ENCODE data around the gene HYLS1. TPM values are rescaled to one million over a fixed set of nuclear protein-coding genes. Genes with fewer than 3 reads are reported as not detected.
A peak's percentile ranks its signal among the peaks of the same experiment; 100 is the strongest.

Gene HYLS1
- total RNA-seq, 1 experiment from 2014 or later = 8.1 TPM

- Mint-ChIP-seq H3K27me3 (ENCODE audit: low read depth) (peaks cover 17% of the 10 kb centered on the region), H3K4me3 (no peak overlapping the region), H3K36me3 (peaks cover 30% of the 10 kb centered on the region), H3K27ac (0 out of 2 replicates have a peak overlapping the region, but pooled peaks have one; percentile 39), H3K9me3 (peaks cover 3% of the 10 kb centered on the region; the same call in 1 of the 2 replicates), H3K4me1 (peaks cover 3% of the 10 kb centered on the region; the same call in 1 of the 2 replicates)
- ATAC-seq = no peak
- CTCF ChIA-PET = no interaction called here
- POLR2A ChIA-PET = no interaction called here
- DNase-seq (ENCODE audit: low spot score) = no peak
- no peak for TF ChIP-seq PRDM15 (CRISPR knock-in tag; IDR thresholded peaks at IDR 0.05)
- no peak for TF ChIP-seq OVOL2 (CRISPR knock-in tag; IDR thresholded peaks at IDR 0.05; ENCODE audit: borderline replicate concordance)
- no peak for TF ChIP-seq SOX15 (CRISPR knock-in tag; IDR thresholded peaks at IDR 0.05)
These were observed 3.1 kb downstream of the HYLS1 start for GRCh38 chr11:125890447-125891100.

GRCh38 chr11:125892071-125892470 is 4.6 kb downstream of the HYLS1 start:
- Mint-ChIP-seq H3K27ac (no peak overlapping the region), H3K4me3 (no peak overlapping the region), H3K9me3 (no peaks in the 10 kb centered on the region), H3K36me3 (peaks cover 26% of the 10 kb centered on the region), H3K27me3 (ENCODE audit: low read depth) (peaks cover 3% of the 10 kb centered on the region), H3K4me1 (peaks cover 3% of the 10 kb centered on the region; the same call in 1 of the 2 replicates)
- no peak for TF ChIP-seq SP1 (CRISPR knock-in tag; conservative IDR thresholded peaks at IDR 0.05)
- no peak for TF ChIP-seq HMGXB4 (CRISPR knock-in tag; IDR thresholded peaks at IDR 0.05)
- TF ChIP-seq ZNF138 (CRISPR knock-in tag; conservative IDR thresholded peaks at IDR 0.05) = no peak
- no peak for TF ChIP-seq ZNF232 (CRISPR knock-in tag; IDR thresholded peaks at IDR 0.05)
- no peak for TF ChIP-seq HMGA2 (CRISPR knock-in tag; IDR thresholded peaks at IDR 0.05)
- TF ChIP-seq ZNF317 (CRISPR knock-in tag; IDR thresholded peaks at IDR 0.05; ENCODE audit: borderline replicate concordance, low read depth) = no peak
- no peak for TF ChIP-seq NR1H2 (CRISPR knock-in tag; IDR thresholded peaks at IDR 0.05)
- TF ChIP-seq ATF1 (CRISPR knock-in tag; IDR thresholded peaks at IDR 0.05) = no peak
- no peak for TF ChIP-seq SMAD4 (CRISPR knock-in tag; IDR thresholded peaks at IDR 0.05)
- TF ChIP-seq SMAD3 (CRISPR knock-in tag; IDR thresholded peaks at IDR 0.05; ENCODE audit: borderline replicate concordance) = no peak
- no peak for TF ChIP-seq CREB1 (CRISPR knock-in tag; IDR thresholded peaks at IDR 0.05)
- no peak for TF ChIP-seq EMX1 (CRISPR knock-in tag; IDR thresholded peaks at IDR 0.05)
- TF ChIP-seq TEAD1 (CRISPR knock-in tag; IDR thresholded peaks at IDR 0.05) = no peak
- no peak for TF ChIP-seq TP53 (CRISPR knock-in tag; IDR thresholded peaks at IDR 0.05)
- ChIA-PET POLR2A (interaction anchor here (0.5 kb wide), 1 partner anchor 11 kb away, joined by 3 read pairs; the partner anchor contains the start of gene PUS3), CTCF (no interaction called here)
- DNase-seq (ENCODE audit: low spot score) = no peak
- ATAC-seq = no peak

GRCh38 chr11:125892994-125893393 is 5.5 kb downstream of the HYLS1 start:
- POLR2A ChIA-PET = no interaction called here

More at GRCh38 chr11:125892994-125893393, 5.5 kb downstream of the HYLS1 start:
- Mint-ChIP-seq H3K27ac (no peak overlapping the region), H3K4me1 (peaks cover 3% of the 10 kb centered on the region; the same call in 1 of the 2 replicates), H3K27me3 (ENCODE audit: low read depth) (no peaks in the 10 kb centered on the region; the same call in 1 of the 2 replicates), H3K36me3 (peaks cover 28% of the 10 kb centered on the region), H3K4me3 (no peak overlapping the region), H3K9me3 (no peaks in the 10 kb centered on the region)
- DNase-seq (ENCODE audit: low spot score) (no peak), ATAC-seq (no peak)
- CTCF ChIA-PET = no interaction called here
- TF ChIP-seq NR2C2 (CRISPR knock-in tag; IDR thresholded peaks at IDR 0.05) = no peak
- no peak for TF ChIP-seq PRDM15 (CRISPR knock-in tag; IDR thresholded peaks at IDR 0.05)
- TF ChIP-seq ZNF396 (CRISPR knock-in tag; IDR thresholded peaks at IDR 0.05; ENCODE audit: borderline replicate concordance) = no peak
- TF ChIP-seq ZNF532 (CRISPR knock-in tag; IDR thresholded peaks at IDR 0.05; ENCODE audit: borderline replicate concordance) = no peak
